Hepatocyte (in vitro differentiated cells): ENCODE results near the gene VPS41. TPM values are rescaled to one million over a fixed set of nuclear protein-coding genes. Genes with fewer than 3 reads are reported as not detected.
"Not testable (repeated sequence)": the region's sequence is repeated elsewhere in the genome, so short reads cannot be mapped to it uniquely, and the experiment has no call there.

ENCODE experiments used
- DNase-seq: peaks from one replicate; pipeline ENCODE4 v3.0.0-alpha.2; 2016; ENCODE audit warnings: low spot score
- H2AFZ ChIP-seq: fragments of 200-600 bp; sonication (generic); 2 replicates; pipeline ENCODE4 v1.6.0; 2016; ENCODE audit warnings: antibody characterized with exemption, mild to moderate bottlenecking
- H3K27ac ChIP-seq: fragments of 200-600 bp; sonication (generic); 2 replicates; pipeline ENCODE4 v1.5.1; 2016; ENCODE audit warnings: mild to moderate bottlenecking
- H3K27me3 ChIP-seq: fragments of 200-600 bp; sonication (generic); 2 replicates; pipeline ENCODE4 v1.6.1; 2016
- H3K36me3 ChIP-seq: fragments of 200-600 bp; sonication (generic); replicated peaks from 2 replicates; pipeline ENCODE4 v1.5.1; 2016; ENCODE audit warnings: low read depth; ENCODE audit not compliant: insufficient read depth
- H3K4me1 ChIP-seq: fragments of 200-600 bp; sonication (generic); 2 replicates; pipeline ENCODE4 v1.5.1; 2016; ENCODE audit warnings: mild to moderate bottlenecking, moderate library complexity; ENCODE audit not compliant: insufficient read depth
- H3K4me2 ChIP-seq: fragments of 200-600 bp; sonication (generic); 2 replicates; pipeline ENCODE4 v1.6.0; 2016
- H3K4me3 ChIP-seq: fragments of 200-600 bp; sonication (generic); 2 replicates; pipeline ENCODE4 v1.5.1; 2016; ENCODE audit warnings: mild to moderate bottlenecking
- H3K79me2 ChIP-seq: fragments of 200-600 bp; sonication (generic); 2 replicates; pipeline ENCODE4 v1.6.0; 2017; ENCODE audit warnings: mild to moderate bottlenecking
- H3K9me2 ChIP-seq: fragments of 200-600 bp; sonication (generic); replicated peaks from 2 replicates; pipeline ENCODE4 v1.6.0; 2017; ENCODE audit warnings: mild to moderate bottlenecking; ENCODE audit not compliant: insufficient read depth
- H3K9me3 ChIP-seq: fragments of 200-600 bp; sonication (generic); 2 replicates; pipeline ENCODE4 v1.5.1; 2016; ENCODE audit warnings: low read depth, mild to moderate bottlenecking
- H4K20me1 ChIP-seq: fragments of 200-600 bp; sonication (generic); 2 replicates; pipeline ENCODE4 v1.6.0; 2016; ENCODE audit warnings: mild to moderate bottlenecking; ENCODE audit not compliant: insufficient read depth, poor library complexity, severe bottlenecking
- EZH2 ChIP-seq: fragments of 200-600 bp; sonication (generic); IDR thresholded peaks from 2 replicates; pipeline ENCODE4 v1.6.1; 2016; ENCODE audit warnings: antibody characterized with exemption, mild to moderate bottlenecking, borderline replicate concordance
- EZH2phosphoT487 ChIP-seq: fragments of 200-600 bp; sonication (generic); IDR thresholded peaks from one replicate; pipeline ENCODE4 v1.6.1; 2018; ENCODE audit warnings: antibody characterized with exemption, mild to moderate bottlenecking, low read depth, moderate library complexity; ENCODE audit not compliant: unreplicated experiment, severe bottlenecking
- WGBS: methylation state at CpG from one replicate; pipeline ENCODE4 v1.1.6; 2016; ENCODE audit warnings: low lambda C conversion rate; ENCODE audit errors: missing lambda C conversion rate; 5-methylcytosine and 5-hydroxymethylcytosine counted together
- polyA plus RNA-seq: library from polyadenylated mRNA; unstranded; fragments of >200 nt; fragmentation: Nextera tagmentation; extraction: Ambion mirVana; gene quantifications from 2 replicates; pipeline ENCODE4 v1.2.1, GENCODE V29; 2016
- total RNA-seq: library from RNA; depleted of rRNA; stranded (reverse); fragments of >200 nt; gene quantifications from 2 replicates; pipeline ENCODE4 v1.2.3, GENCODE V29; 2014
- TF ChIP-seq, protein P1 (sequence below): fragments of 200-600 bp; sonication (generic); IDR thresholded peaks from 2 replicates; pipeline ENCODE4 v1.5.1; 2016; ENCODE audit warnings: antibody characterized with exemption, mild to moderate bottlenecking; ENCODE audit not compliant: poor library complexity

Gene VPS41
- total and polyA plus RNA-seq, 2 experiments from 2014 or later = 40.1 to 70.9 TPM

- Histone ChIP-seq H3K4me3 (no peak overlapping the region), H3K79me2 (no peaks in the 10 kb centered on the region), H3K9me2 (no peaks in the 10 kb centered on the region), H2AFZ (no peak overlapping the region), H3K36me3 (no peaks in the 10 kb centered on the region), H3K4me1 (no peaks in the 10 kb centered on the region), H3K27me3 (no peaks in the 10 kb centered on the region), H3K27ac (no peak overlapping the region), H4K20me1 (no peaks in the 10 kb centered on the region), H3K4me2 (no peak overlapping the region), H3K9me3 (no peaks in the 10 kb centered on the region)
- TF ChIP-seq EZH2phosphoT487 (no peak), EZH2 (no peak)
- DNase-seq = no peak
- WGBS = 95% methylated on average over 1 of the region's 1 CpG
These were observed 44.2 kb upstream of the VPS41 start for GRCh38 chr7:38953227-38953626.

DNA sequence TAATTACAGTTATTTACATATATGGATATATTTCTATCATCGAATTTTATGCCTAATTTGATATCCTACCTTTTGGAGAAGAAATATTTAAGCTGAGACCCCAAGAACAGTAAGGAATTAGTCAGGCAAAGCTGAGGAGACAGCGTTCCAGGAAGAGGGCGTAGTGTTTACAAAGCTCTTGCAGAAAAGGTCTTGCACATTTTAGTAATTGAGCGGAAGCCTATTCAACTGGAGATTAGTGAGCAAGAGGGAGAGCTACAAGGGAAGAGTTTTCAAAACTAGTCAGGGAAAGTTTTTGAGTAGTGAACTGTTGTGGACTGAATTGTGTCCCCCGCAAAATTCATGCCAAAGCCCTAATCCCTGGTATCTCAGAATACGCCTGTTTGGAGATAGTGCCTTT lies 42.2 kb upstream of the VPS41 start:
- Histone ChIP-seq H4K20me1 (no peaks in the 10 kb centered on the region), H3K9me2 (no peaks in the 10 kb centered on the region), H3K27me3 (no peaks in the 10 kb centered on the region), H2AFZ (no peak overlapping the region), H3K36me3 (no peaks in the 10 kb centered on the region), H3K27ac (no peak overlapping the region), H3K79me2 (no peaks in the 10 kb centered on the region), H3K9me3 (no peaks in the 10 kb centered on the region), H3K4me3 (no peak overlapping the region), H3K4me1 (no peaks in the 10 kb centered on the region), H3K4me2 (no peak overlapping the region)
- no peak for TF ChIP-seq EZH2
- no peak for TF ChIP-seq EZH2phosphoT487
- DNase-seq = no peak
- WGBS = 75% methylated on average over 6 of the region's 6 CpGs

- no peaks in the 10 kb centered on the region for H3K9me3 ChIP-seq
- no peaks in the 10 kb centered on the region for H3K9me2 ChIP-seq
- no peak for TF ChIP-seq EZH2phosphoT487
- no peak for TF ChIP-seq EZH2
- TF ChIP-seq, protein P1, sequence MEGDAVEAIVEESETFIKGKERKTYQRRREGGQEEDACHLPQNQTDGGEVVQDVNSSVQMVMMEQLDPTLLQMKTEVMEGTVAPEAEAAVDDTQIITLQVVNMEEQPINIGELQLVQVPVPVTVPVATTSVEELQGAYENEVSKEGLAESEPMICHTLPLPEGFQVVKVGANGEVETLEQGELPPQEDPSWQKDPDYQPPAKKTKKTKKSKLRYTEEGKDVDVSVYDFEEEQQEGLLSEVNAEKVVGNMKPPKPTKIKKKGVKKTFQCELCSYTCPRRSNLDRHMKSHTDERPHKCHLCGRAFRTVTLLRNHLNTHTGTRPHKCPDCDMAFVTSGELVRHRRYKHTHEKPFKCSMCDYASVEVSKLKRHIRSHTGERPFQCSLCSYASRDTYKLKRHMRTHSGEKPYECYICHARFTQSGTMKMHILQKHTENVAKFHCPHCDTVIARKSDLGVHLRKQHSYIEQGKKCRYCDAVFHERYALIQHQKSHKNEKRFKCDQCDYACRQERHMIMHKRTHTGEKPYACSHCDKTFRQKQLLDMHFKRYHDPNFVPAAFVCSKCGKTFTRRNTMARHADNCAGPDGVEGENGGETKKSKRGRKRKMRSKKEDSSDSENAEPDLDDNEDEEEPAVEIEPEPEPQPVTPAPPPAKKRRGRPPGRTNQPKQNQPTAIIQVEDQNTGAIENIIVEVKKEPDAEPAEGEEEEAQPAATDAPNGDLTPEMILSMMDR = no peak
- no peaks in the 10 kb centered on the region for H3K27me3 ChIP-seq
- no peak overlapping the region for H3K4me3 ChIP-seq
- no peaks in the 10 kb centered on the region for H3K4me1 ChIP-seq
- no peak overlapping the region for H2AFZ ChIP-seq
- no peak overlapping the region for H3K27ac ChIP-seq
- WGBS = 76% methylated on average over 1 of the region's 1 CpG
- H3K4me2 ChIP-seq = no peak overlapping the region
- no peaks in the 10 kb centered on the region for H3K79me2 ChIP-seq
- no peaks in the 10 kb centered on the region for H3K36me3 ChIP-seq
- no peak for DNase-seq
- H4K20me1 ChIP-seq = no peaks in the 10 kb centered on the region
These were observed 41.3 kb upstream of the VPS41 start for GRCh38 chr7:38950309-38950708.

DNA sequence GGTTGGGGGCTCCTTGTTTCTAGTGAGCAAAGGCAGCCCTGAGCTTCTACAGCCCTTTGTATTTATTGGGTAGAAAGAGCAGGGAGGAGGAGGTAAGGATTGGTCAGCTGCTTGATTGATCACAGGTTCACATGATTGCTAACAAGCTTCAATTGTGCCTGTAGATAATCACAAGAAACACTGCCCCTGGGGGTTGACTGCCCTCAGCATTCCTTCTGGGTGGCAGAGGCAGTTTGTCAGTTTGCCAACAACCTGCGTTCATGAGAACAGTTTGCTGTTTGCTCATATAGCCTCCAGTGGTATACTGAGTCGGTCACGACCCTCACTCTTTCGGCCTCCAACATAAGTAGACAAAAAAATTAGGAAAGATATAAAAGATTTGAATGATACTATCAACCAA lies 38.5 kb upstream of the VPS41 start:
- not testable (repeated sequence) for H3K4me3 ChIP-seq, H3K27ac ChIP-seq, H4K20me1 ChIP-seq, H2AFZ ChIP-seq, H3K4me2 ChIP-seq, H3K27me3 ChIP-seq, H3K4me1 ChIP-seq, H3K9me3 ChIP-seq, H3K36me3 ChIP-seq, H3K9me2 ChIP-seq, DNase-seq, H3K79me2 ChIP-seq
- 95% methylated on average over 4 of the region's 4 CpGs for whole genome bisulfite sequencing

DNA sequence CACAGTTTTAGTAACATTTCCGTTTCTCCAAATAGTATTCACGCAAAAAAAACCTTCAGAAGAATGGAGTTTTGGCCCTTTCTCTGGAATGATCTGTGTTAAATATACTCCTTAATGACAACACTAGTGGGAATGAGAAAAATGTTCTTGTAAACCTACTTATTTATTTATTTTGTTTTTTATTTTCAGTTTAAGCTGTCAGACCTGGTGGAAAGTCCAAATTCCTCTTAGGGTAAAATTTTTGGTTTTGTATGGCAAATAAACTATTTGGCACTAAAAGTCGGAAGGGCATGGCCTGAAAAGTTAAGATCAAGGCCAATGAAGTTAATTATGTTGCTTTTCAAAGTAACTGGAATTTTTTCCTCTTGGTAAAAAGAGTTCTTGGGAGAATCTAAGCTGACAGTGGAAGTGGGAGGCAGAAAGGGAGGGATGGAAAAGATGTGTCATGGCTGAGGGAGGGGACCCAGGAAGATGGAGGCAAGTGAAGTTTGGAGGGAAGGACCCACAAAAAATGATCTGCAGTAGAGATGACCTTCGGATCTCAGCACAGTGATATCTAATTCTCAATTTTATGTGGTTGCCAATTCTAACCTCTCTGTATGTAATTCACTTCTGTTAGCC lies 33.5 kb upstream of the VPS41 start:
- H3K4me1 ChIP-seq = no peaks in the 10 kb centered on the region

More for the DNA sequence above, 33.5 kb upstream of the VPS41 start:
- Histone ChIP-seq H3K9me3 (no peaks in the 10 kb centered on the region), H3K27me3 (no peaks in the 10 kb centered on the region), H3K4me2 (no peak overlapping the region), H2AFZ (no peak overlapping the region), H3K9me2 (no peaks in the 10 kb centered on the region), H4K20me1 (no peaks in the 10 kb centered on the region), H3K27ac (no peak overlapping the region), H3K79me2 (no peaks in the 10 kb centered on the region), H3K36me3 (no peaks in the 10 kb centered on the region), H3K4me3 (no peak overlapping the region)
- WGBS = 90% methylated on average over 4 of the region's 4 CpGs
- DNase-seq = no peak
- TF ChIP-seq, protein P1 = no peak
- TF ChIP-seq EZH2 (no peak), EZH2phosphoT487 (no peak)
